Karpas-422 (cell line): Measurements from ENCODE around the gene ATP6V1F. TPM values are rescaled to one million over a fixed set of nuclear protein-coding genes. Genes with fewer than 3 reads are reported as not detected.
A peak's percentile ranks its signal among the peaks of the same experiment; 100 is the strongest.

Source experiments
- DNase-seq: peaks from one replicate; pipeline ENCODE4 v3.0.0-alpha.2; 2015
- H2AFZ ChIP-seq: fragments of 200-600 bp; sonication (generic); 2 replicates; pipeline ENCODE4 v1.6.1; 2014; ENCODE audit warnings: antibody characterized with exemption, low read length, mixed read lengths
- H3K27ac ChIP-seq: fragments of 200-600 bp; sonication (generic); 2 replicates; pipeline ENCODE4 v1.5.1; 2014; ENCODE audit warnings: mild to moderate bottlenecking, low read length, moderate library complexity
- H3K27me3 ChIP-seq: fragments of 200-600 bp; sonication (generic); 2 replicates; pipeline ENCODE4 v1.6.1; 2014; ENCODE audit warnings: low read length, mixed read lengths
- H3K36me3 ChIP-seq: fragments of 200-600 bp; sonication (generic); 2 replicates; pipeline ENCODE4 v1.6.1; 2014; ENCODE audit warnings: low read length, mixed read lengths; ENCODE audit not compliant: insufficient read depth
- H3K4me1 ChIP-seq: fragments of 200-600 bp; sonication (generic); 2 replicates; pipeline ENCODE4 v1.6.1; 2014; ENCODE audit warnings: mild to moderate bottlenecking, low read length, mixed read lengths
- H3K4me2 ChIP-seq: fragments of 200-600 bp; sonication (generic); 2 replicates; pipeline ENCODE4 v1.6.1; 2014; ENCODE audit warnings: low read length, low read depth, mild to moderate bottlenecking; ENCODE audit not compliant: poor library complexity, severe bottlenecking
- H3K4me3 ChIP-seq: fragments of 200-600 bp; sonication (generic); 2 replicates; pipeline ENCODE4 v1.5.1; 2014; ENCODE audit warnings: mild to moderate bottlenecking, antibody characterized with exemption, low read length, mixed read lengths
- H3K79me2 ChIP-seq: fragments of 200-600 bp; sonication (generic); 2 replicates; pipeline ENCODE4 v1.6.1; 2014; ENCODE audit warnings: mild to moderate bottlenecking, low read length, mixed read lengths
- H3K9ac ChIP-seq: fragments of 200-600 bp; sonication (generic); 2 replicates; pipeline ENCODE4 v1.6.0; 2014; ENCODE audit warnings: low read length
- H3K9me2 ChIP-seq: fragments of 200-600 bp; sonication (generic), shearing (Covaris generic); replicated peaks from 2 replicates; pipeline ENCODE4 v1.6.0; 2014; ENCODE audit warnings: mild to moderate bottlenecking, low read length, moderate library complexity; ENCODE audit not compliant: insufficient read depth
- H3K9me3 ChIP-seq: fragments of 300-700, 200-600 bp; sonication (generic); 2 replicates; pipeline ENCODE4 v1.6.1; 2014; ENCODE audit warnings: low read length, mixed read lengths
- H4K20me1 ChIP-seq: fragments of 200-600 bp; sonication (generic); 2 replicates; pipeline ENCODE4 v1.6.1; 2014; ENCODE audit warnings: mild to moderate bottlenecking, antibody characterized with exemption, low read length, low read depth; ENCODE audit not compliant: insufficient read depth
- total RNA-seq: library from RNA; depleted of rRNA; stranded (reverse); fragments of >200 nt; shearing (Covaris generic); gene quantifications from 2 replicates; pipeline ENCODE4 v1.2.3, GENCODE V29; 2014; ENCODE audit warnings: low replicate concordance; rRNA removed

Gene ATP6V1F
- 184 and 208 TPM in 2 replicates for total RNA-seq

DNA sequence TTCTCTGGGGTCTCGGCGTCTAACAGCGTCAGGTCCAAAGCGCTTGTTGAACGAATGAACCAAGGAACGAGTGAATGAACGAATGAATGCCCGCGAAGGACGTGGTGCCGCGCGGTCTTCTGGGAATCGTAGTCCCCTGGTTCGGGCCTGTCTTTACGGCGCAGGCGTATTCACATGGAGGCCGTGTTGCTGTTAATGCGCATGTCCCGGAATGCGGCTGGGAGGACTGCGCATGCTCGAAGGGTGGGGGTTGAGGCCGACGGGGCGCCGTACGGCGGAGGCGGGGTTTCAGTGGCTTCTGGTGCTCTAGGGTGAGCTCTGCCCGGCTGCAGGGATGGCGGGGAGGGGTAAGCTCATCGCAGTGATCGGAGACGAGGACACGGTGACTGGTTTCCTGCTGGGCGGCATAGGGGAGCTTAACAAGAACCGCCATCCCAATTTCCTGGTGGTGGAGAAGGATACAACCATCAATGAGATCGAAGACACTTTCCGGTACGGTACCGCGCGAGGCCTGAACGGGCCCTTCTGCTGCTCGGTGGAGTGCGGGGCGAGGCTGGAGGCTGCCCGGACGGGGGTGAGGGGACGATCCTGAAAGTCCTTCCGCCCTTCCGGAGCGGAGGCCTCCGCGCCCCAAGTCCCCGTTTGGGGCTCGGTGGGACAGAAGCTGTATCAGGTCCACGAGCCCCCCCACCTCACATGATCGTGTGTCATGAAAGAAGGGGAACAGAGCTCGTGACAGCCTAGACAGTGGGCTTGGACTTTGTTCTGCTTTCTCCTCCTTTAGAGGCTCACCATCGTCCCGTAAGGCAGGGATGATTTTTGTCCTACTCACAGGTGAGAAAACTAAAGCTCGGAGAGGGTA, at the start of gene ATP6V1F:
ATP6V1F (plus strand) TSS at position 286 of the 862 bp plus-strand sequence; CDS start at position 335, 49 bp downstream.
- peak within 1 kb of the TSS; percentile 92 for H2AFZ ChIP-seq
- H3K4me1 ChIP-seq = peaks cover 20% of the 10 kb centered on the region
- H3K9me3 ChIP-seq = no peaks in the 10 kb centered on the region
- no peaks in the 10 kb centered on the region for H3K27me3 ChIP-seq
- 0 out of 2 replicates have a peak, but pooled peaks cover 6% of the 10 kb centered on the region for H3K36me3 ChIP-seq
- DNase-seq = peak; percentile 99
- peak within 1 kb of the TSS; percentile 69 for H3K27ac ChIP-seq
- peaks cover 28% of the 10 kb centered on the region for H3K79me2 ChIP-seq
- no peaks in the 10 kb centered on the region for H3K9me2 ChIP-seq
- H4K20me1 ChIP-seq = peaks cover 9% of the 10 kb centered on the region
- H3K9ac ChIP-seq = peak within 1 kb of the TSS; percentile 95
- peak within 1 kb of the TSS; percentile 99 for H3K4me3 ChIP-seq
- peak within 1 kb of the TSS; percentile 97 for H3K4me2 ChIP-seq

DNA sequence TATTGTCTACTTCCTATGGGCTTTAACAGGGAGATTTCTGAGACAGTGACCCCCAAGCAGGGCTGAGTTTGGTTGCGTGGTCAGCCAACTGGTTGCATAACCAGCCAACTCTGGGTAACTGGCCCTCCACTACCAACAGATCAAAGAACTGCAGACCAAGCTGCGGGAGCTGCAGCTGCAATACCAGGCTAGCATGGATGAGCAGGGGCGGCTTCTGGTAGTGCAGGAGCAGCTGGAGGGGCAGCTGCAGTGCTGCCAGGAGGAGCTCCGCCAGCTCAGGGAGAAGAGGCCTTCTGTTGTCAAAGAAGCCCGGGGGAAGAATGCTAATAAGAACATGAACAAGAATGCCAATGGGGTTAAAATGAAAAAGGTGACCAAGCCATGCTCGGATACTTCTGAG, 48.2 kb upstream of the ATP6V1F start:
- Histone ChIP-seq H3K4me1 (no peaks in the 10 kb centered on the region), H3K4me3 (no peak overlapping the region), H3K4me2 (no peak overlapping the region), H3K27me3 (no peaks in the 10 kb centered on the region), H3K36me3 (0 out of 2 replicates have a peak, but pooled peaks cover 5% of the 10 kb centered on the region), H2AFZ (no peak overlapping the region), H3K9ac (no peak overlapping the region), H3K27ac (no peak overlapping the region), H3K9me3 (no peaks in the 10 kb centered on the region), H3K9me2 (no peaks in the 10 kb centered on the region), H4K20me1 (no peaks in the 10 kb centered on the region), H3K79me2 (no peaks in the 10 kb centered on the region)
- DNase-seq = no peak

DNA sequence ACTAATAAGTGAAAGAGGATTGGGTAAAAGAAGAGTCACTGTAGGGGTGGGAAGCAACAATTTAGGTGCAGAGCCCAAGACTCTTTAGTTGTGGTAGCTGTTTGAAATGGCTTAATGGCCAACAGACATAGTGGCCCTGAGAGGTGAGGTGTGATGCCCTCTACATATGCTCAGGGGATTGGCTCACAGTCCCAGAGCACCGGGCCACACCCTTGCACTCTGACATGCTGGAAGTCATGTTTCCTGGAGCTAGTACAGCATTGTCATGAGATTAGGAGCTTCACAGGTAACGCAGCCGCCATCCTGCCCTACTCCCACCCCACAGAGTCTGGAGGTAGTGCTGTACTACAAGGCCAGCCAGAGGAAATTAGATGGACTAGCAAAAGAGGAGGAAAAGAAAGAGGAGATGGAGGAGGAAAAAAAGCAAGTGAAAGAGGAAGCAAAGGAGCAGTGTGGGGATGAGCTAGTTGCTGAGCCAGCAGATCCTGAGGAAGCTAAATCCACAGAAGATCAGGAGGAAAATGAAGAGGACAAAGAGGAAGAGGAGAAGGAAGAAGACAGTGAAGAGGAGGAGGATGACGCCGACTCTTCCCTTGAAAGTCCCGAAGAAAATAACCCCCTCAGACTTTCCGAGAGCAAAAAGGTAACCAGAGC, 47.2 kb upstream of the ATP6V1F start:
- Histone ChIP-seq H3K4me3 (no peak overlapping the region), H3K27ac (no peak overlapping the region), H3K36me3 (0 out of 2 replicates have a peak, but pooled peaks cover 2% of the 10 kb centered on the region), H3K79me2 (no peaks in the 10 kb centered on the region), H3K9me3 (no peaks in the 10 kb centered on the region), H3K9me2 (no peaks in the 10 kb centered on the region), H2AFZ (no peak overlapping the region), H3K4me1 (no peaks in the 10 kb centered on the region), H3K4me2 (no peak overlapping the region), H4K20me1 (no peaks in the 10 kb centered on the region), H3K27me3 (no peaks in the 10 kb centered on the region), H3K9ac (no peak overlapping the region)
- no peak for DNase-seq

GRCh38 chr7:128818694-128819093, 44.0 kb upstream of the ATP6V1F start:
- H3K36me3 ChIP-seq = no peaks in the 10 kb centered on the region

DNA sequence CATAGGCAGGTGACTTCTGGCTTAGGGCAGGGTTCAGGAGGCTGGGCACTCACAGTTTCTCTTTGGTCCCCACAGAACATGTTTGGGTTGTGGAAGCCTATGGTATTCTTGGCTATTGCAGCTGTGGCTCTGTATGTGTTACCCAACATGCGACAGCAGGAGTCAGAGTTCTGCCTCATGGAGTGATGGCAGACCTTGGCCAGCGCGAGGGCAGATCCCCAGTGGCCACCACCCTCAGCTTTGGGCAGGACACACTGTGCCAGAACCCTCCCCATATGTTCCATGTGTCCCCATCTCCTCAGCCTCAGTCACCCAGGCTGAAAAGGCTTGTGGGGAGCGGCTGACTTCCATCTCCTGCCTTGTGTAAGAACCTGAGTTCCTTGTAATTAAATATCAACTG, 40.9 kb upstream of the ATP6V1F start:
- no peaks in the 10 kb centered on the region for H3K4me1 ChIP-seq
- no peaks in the 10 kb centered on the region for H3K27me3 ChIP-seq
- no peaks in the 10 kb centered on the region for H4K20me1 ChIP-seq
- no peaks in the 10 kb centered on the region for H3K79me2 ChIP-seq
- no peaks in the 10 kb centered on the region for H3K36me3 ChIP-seq
- no peak overlapping the region for H2AFZ ChIP-seq
- DNase-seq = no peak
- no peak overlapping the region for H3K27ac ChIP-seq
- H3K4me2 ChIP-seq = no peak overlapping the region
- H3K4me3 ChIP-seq = no peak overlapping the region
- no peaks in the 10 kb centered on the region for H3K9me3 ChIP-seq
- H3K9me2 ChIP-seq = no peaks in the 10 kb centered on the region
- H3K9ac ChIP-seq = no peak overlapping the region

More at GRCh38 chr7:128818694-128819093, 44.0 kb upstream of the ATP6V1F start:
- no peaks in the 10 kb centered on the region for H3K9me2 ChIP-seq
- no peak for DNase-seq
- H3K79me2 ChIP-seq = no peaks in the 10 kb centered on the region
- H3K4me2 ChIP-seq = no peak overlapping the region
- no peak overlapping the region for H3K27ac ChIP-seq
- no peak overlapping the region for H3K9ac ChIP-seq
- H3K27me3 ChIP-seq = no peaks in the 10 kb centered on the region
- H3K9me3 ChIP-seq = no peaks in the 10 kb centered on the region
- H3K4me3 ChIP-seq = no peak overlapping the region
- H3K4me1 ChIP-seq = no peaks in the 10 kb centered on the region
- no peaks in the 10 kb centered on the region for H4K20me1 ChIP-seq
- no peak overlapping the region for H2AFZ ChIP-seq

GRCh38 chr7:128826512-128826911, 36.1 kb upstream of the ATP6V1F start:
- no peak overlapping the region for H2AFZ ChIP-seq

GRCh38 chr7:128826916-128827247, 35.8 kb upstream of the ATP6V1F start:
- Histone ChIP-seq H3K4me1 (peaks cover 7% of the 10 kb centered on the region), H4K20me1 (no peaks in the 10 kb centered on the region), H3K27ac (no peak overlapping the region), H3K4me3 (no peak overlapping the region), H2AFZ (no peak overlapping the region), H3K4me2 (no peak overlapping the region), H3K9ac (no peak overlapping the region), H3K27me3 (no peaks in the 10 kb centered on the region), H3K36me3 (no peaks in the 10 kb centered on the region), H3K9me3 (no peaks in the 10 kb centered on the region), H3K79me2 (no peaks in the 10 kb centered on the region), H3K9me2 (no peaks in the 10 kb centered on the region)
- no peak for DNase-seq

More at GRCh38 chr7:128826512-128826911, 36.1 kb upstream of the ATP6V1F start:
- DNase-seq = no peak
- H3K36me3 ChIP-seq = no peaks in the 10 kb centered on the region
- H3K79me2 ChIP-seq = no peaks in the 10 kb centered on the region
- H3K27me3 ChIP-seq = no peaks in the 10 kb centered on the region
- no peaks in the 10 kb centered on the region for H4K20me1 ChIP-seq
- no peak overlapping the region for H3K4me2 ChIP-seq
- H3K9ac ChIP-seq = no peak overlapping the region
- peaks cover 3% of the 10 kb centered on the region for H3K4me1 ChIP-seq
- H3K9me3 ChIP-seq = no peaks in the 10 kb centered on the region
- no peak overlapping the region for H3K27ac ChIP-seq
- no peak overlapping the region for H3K4me3 ChIP-seq
- no peaks in the 10 kb centered on the region for H3K9me2 ChIP-seq

GRCh38 chr7:128827248-128827958, 35.3 kb upstream of the ATP6V1F start:
- Histone ChIP-seq H2AFZ (no peak overlapping the region), H3K4me1 (peaks cover 12% of the 10 kb centered on the region), H3K27ac (no peak overlapping the region), H3K4me3 (no peak overlapping the region), H3K9me3 (no peaks in the 10 kb centered on the region), H3K9me2 (no peaks in the 10 kb centered on the region), H3K27me3 (no peaks in the 10 kb centered on the region), H3K79me2 (no peaks in the 10 kb centered on the region), H3K4me2 (no peak overlapping the region), H3K36me3 (no peaks in the 10 kb centered on the region), H4K20me1 (no peaks in the 10 kb centered on the region), H3K9ac (no peak overlapping the region)
- DNase-seq = no peak
